NCI-H2081 (cell line): ENCODE measurements around the gene ZBTB26.
"Not testable (repeated sequence)": the region's sequence is repeated elsewhere in the genome, so short reads cannot be mapped to it uniquely, and the experiment has no call there.

Experiments used
- DNase-seq, 2 experiments: peaks; one replicate each; lab custom pipeline; 2025; lab: John Stamatoyannopoulos, UW

ZBTB26 gene

DNA sequence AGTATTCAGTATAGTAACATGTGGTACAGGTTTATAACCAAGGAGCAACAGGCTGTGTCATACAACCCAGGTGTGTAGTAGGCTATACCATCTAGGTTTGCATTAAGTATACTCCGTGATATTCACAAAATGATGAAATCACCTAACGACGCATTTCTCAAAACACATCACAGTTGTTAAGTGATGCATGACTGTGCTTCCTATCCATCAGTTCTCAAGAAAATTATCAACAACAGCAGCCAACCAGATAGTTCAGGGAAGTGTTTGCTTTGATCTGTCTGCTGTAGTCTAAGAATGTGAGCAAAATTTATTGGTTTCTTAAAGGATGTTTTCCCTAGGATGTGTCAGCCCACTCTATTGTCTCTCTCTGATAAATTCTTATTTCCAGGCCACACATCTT is 7.4 kb downstream of the ZBTB26 start:
- no peak for DNase-seq

DNA sequence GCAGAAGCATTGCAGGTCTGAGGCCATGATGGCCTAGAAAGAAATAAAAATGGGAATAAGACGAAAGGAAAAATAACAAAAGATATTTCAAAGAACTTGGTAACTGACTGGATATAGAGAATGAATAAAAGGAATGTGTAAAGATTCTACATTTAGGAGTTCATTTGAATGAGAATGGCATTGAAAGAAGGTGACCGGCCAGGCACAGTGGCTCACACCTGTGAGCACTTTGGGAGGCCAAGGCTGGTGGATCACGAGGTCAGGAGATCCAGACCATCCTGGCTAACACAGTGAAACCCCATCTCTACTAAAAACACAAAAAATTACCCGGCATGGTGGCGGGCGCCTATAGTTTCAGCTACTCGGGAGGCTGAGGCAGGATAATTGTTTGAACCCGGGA is 8.6 kb downstream of the ZBTB26 start:
- no peak for DNase-seq

DNA sequence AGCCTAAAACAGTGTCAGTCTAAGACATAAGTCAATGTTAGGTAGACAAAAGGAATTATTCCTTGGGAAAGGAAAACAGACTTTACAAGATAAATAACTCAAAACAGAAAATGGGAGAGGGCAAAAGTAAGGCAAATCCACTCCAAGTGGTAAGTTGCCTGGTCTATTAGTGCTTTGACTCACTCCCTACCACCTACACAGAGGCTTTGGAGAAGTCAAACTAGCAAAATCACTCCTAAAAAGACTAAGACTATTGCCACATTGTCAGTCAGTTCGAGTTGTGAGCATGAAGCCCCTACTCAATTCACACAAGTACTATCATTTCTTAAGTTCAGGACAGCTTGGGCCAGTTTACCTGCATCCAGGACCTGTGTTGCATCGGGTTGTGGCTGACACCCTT is 13.0 kb downstream of the ZBTB26 start:
- DNase-seq = no peak

DNA sequence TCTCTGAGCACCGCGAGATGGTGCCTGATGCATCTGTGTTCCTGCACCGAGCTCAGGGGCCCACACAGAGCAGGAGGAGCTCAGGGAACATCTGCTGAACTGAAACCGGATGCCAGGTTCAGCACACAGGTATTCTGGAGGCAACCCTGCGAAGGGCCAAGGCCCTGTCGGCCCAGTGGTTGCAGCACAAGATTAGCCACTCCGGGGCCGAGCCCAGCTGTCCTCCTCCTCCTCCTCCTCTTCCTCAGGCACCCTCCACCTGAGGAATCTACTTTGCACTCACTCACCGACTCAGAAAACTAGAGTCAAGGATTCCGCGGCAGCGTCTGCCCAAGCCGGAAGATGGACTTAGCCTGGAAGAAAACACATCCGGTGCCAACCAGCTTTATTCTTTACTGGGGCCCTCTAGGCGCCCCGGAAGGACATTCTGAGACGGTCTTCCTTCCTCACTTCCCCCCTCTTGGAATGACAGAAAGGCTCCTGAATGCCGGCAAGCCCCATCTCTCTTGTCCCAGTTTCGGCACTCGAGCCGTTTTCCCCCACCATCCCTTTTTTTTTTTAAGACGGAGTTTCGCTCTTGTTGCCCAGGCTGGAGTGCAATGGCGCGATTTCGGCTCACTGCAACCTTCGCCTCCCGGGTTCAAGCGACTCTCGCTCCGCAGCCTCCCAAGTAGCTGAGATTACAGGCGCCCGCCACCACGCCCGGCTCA is 18.2 kb downstream of the ZBTB26 start, which contains the start of gene ZBTB6:
ZBTB6 (minus strand) TSS at position 360 of the 710 bp plus-strand sequence. CDS start 1,251 bp downstream, outside the sequence.
- DNase-seq = peak; percentile 73 to 91

DNA sequence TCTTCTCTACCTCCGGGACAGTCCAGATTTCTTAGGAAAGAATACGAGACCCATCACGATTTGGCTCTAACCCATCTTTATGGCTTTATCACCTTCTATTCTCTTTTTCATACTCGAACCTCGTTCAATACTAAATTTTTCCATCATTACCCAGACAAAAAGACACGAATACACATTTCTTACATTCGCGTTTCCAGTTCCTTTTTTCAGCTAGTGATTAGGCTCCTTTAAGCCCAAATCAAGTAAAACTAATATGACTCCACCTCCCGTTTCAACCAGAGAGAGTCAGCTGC is 18.7 kb downstream of the ZBTB26 start:
- no peak for DNase-seq

DNA sequence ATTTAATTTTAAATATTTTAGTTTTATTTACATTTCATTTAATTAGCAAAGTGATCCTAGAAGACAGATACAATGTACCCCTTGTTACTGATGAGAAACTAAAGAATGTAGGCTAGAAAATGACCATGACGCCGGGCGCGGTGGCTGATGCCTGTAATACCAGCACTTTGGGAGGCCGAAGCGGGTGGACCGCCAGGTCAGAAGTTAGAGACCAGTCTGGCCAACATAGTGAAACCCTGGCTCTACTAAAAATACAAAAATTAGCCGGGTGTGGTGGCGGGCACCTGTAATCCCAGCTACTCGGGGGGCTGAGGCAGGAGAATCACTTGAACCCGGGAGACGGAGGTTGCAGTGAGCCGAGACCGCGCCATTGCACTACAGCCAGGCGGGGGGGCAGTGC is 25.2 kb downstream of the ZBTB26 start:
- not testable (repeated sequence) for DNase-seq

DNA sequence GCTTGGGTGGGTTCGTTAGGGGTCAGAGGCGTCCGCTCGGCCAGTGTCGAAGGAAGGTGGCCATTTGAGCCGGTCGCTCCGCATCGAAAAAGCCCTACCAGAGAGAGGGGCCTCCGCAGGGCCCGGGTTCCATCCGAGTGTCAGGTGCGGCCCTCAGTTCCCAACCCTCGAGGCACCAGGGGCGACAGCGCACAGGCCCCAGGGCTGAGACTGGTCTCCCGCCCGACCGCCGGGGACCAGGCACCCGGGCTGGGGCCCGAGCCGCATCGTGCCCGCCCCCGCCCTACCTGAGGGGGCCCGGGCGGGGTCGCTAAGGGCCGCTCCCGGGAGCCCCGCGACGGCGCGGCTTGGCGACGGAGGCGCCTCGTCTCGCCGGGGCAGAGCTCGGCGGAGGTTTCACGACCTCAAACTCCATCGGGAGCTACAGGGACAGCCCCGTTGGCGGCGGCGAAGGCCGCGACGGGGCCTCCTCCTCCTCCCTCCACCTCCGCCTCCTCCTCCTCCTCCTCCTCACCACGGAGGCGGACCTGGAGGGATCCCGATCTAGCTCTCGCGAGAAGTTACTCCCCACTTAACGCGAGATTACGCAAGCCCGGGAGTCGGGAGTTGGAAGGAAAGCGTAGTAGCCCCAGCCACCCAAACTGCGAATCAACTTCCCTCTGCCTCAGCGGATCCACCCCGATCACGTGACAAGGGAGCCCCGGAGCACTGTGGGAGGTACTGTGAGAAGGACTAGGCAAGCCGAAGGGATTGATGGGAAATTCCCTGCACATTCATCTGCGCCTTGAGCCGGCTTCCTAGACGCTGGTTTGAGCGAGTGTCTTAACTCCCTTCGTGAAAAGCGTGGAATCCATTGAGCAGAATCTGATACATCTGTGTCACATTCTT is 26.2 kb downstream of the ZBTB26 start, which contains the start of gene RC3H2:
RC3H2 (minus strand) TSS at position 537 of the 888 bp plus-strand sequence. CDS start 7,850 bp downstream, outside the sequence.
- DNase-seq = peak; percentile 100

DNA sequence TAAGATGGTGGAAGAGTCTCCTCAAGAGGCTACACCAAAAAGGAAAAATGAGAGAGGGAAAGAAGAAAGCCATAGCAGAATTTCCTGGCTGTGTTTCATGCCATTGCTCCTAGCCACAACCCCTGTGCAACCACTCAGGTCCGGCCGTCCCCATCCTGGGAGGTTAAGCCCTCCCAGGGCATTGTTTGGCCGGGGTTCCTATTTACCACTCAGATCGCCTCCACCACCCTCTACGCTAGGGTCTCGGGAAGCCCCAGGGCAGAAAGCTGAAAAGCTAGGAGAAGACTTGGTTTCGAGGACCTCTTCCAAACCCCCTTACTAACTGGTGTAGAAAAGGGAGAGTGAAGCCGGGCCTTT is 26.9 kb downstream of the ZBTB26 start:
- DNase-seq = peak; percentile 17 to 39

DNA sequence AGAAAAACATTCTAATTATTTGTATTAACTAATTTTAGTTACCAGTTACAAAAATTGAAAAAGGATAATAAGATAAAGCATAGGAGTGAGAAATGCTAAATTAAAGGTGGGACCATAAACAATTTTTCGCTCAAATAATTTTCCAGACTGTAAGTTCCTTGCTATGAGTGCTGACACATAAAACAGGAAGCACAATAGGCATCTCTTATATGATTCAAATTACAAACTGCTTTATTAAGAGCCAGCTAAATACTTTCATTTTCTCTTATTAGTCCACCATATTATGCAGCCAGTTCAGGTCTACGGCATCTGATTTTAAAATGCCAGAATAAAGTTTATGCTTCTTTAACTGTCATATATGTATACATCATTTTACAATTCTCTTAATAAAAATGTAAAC is 30.5 kb downstream of the ZBTB26 start:
- DNase-seq = no peak

DNA sequence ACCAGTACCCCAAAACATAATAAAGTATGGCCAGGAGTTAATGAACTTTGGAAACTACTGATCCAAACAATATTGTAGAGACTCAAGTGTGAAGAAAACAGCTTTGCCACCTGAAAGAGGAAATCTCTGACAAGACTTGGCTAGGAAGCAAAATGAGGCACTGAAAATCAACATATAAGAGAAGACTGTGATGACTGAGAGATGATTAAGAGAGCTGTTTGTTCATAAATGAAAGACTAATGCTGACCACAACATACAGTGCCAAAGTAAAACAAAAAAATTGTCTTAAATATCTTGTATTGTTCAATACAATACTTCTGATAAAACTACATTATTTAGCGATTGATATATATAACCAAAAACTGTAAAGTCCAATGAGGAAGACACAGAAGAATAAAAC is 33.3 kb downstream of the ZBTB26 start:
- no peak for DNase-seq

DNA sequence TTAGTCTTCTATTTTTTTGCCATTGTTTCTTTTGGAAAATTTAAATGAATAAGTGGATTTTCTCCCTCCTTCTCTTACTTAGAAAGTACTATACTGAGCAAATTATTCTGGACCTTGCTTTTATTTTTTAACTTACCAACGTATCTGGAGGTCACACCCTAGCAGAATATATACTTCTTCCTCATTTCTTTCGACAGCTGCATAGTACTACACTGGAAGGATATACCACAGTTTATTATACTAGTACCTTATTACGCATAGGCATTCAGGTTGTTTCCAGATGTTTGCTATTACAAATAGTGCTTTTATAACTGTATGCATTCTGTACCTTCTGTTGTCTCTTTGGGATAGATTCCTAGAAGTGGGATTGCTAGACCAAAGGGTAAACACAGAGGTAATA is 42.8 kb downstream of the ZBTB26 start:
- no peak for DNase-seq

DNA sequence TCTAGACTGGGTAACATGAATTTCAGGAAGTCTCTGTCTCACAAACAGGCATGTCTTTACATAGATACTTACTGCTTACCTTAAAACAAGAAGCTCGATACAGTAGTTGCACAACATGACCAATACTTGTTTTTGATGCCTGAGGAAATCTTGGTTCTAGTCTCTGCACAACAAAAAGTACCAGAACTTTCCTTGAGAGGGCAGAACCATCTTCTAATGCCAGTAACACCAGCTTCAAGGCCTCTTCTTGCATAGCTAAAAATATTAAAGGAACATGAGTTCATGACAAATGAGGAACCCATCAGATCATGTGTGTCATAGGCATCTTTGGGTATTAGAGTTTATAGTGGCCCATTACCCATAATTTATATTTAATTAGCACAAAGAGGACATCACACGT is 48.2 kb downstream of the ZBTB26 start:
- DNase-seq = no peak

DNA sequence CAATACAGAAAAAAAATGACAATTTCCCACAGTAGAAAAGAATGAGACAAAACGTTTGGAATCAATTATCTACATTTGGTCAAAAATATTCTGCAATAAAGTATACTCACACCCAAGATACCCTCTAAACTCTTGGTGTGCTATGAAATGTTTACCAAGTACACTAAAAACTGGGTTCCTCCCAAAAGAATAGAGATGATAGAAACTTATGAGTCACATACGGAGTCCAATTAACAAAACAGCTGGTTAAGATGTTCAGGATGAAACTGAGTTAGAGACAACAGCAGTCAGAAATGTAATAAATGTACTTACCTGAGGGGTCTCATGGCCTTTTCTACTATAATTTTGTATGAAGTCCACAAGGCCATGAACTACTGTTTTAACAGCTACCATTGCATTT is 51.9 kb downstream of the ZBTB26 start:
- no peak for DNase-seq

DNA sequence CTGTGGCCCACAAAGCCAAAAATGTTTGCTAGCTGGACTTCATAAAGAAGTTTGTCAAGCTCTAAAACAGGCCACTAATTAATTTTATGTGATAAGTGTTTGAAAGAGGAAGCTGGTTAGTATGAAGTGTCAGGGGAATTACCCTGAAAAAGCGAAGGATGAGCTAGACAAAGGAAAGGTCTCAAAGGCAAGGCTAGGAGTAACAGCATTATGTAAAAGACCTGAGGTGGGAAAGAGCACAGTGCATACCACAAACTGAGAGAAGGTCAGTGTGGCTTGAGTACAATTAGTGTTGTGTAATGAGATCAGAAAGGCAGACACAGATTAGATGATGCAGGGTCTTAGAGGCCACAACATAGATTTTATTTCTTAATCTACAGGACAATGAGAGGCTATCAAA is 55.8 kb downstream of the ZBTB26 start:
- no peak for DNase-seq

DNA sequence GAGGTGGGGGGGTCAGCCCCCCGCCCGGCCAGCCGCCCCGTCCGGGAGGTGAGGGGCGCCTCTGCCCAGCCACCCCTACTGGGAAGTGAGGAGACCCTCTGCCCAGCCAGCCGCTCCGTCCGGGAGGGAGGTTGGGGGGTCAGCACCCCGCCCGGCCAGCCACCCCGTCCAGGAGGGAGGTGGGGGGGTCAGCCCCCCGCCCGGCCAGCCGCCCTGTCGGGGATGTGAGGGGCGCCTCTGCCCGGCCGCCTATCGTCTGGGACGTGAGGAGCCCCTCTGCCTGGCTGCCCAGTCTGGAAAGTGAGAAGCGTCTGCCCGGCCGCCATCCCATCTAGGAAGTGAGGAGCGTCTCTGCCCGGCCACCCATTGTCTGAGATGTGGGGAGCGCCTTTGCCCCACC is 64.0 kb downstream of the ZBTB26 start:
- DNase-seq = not testable (repeated sequence)

DNA sequence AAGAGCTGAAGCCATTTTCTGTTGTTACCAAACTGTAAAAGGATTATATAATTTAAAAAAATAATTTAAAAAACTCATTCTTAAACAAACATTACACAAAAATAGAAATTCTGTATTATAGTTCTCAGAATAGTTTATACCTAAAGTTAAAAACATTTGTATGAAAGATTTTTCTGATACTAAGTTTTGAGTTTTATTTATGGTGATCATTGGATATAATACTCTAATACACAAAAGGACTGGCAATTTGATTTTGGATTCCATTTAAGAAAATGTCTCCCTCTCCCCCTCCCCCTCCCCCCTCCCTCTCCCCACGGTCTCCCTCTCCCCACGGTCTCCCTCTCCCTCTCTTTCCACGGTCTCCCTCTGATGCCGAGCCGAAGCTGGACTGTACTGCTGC is 65.2 kb downstream of the ZBTB26 start:
- DNase-seq = no peak
